Germinal center (tissue), 1 donor: ENCODE results near the gene MAPK10.

ENCODE experiments used
- DNase-seq: peaks from one replicate; pipeline ENCODE4 v3.0.0; 2012; ENCODE audit warnings: mixed read lengths, low spot score

The MAPK10 gene

DNA sequence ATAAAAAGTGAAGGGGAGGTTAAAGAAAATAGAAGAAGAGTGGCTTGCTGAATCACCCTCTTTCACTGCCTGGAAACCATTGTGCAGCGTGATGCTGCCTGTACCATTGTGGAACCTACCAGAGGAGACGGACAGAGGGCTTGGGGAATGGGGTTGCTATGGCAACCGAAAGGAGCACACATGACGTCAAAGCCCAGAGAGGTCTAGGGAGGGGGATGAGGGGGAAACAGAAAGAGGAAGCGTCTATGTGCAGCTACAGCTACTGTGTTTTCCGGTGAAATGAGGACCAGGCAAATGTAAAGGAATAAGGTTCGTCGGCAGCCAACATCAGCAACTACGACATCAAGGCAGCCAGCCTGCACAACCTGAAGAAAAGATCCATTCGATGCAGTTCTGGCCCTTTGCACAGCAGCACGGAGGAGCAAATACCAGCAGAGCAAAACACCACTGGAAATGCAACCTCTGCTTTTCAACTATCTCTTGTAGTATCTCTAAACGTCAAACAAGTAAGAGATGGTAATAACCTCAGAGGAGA lies at the start of gene MAPK10:
Gene MAPK10 (minus strand): TSS at position 110 of the 535 bp plus-strand sequence.
- DNase-seq = peak; percentile 90

DNA sequence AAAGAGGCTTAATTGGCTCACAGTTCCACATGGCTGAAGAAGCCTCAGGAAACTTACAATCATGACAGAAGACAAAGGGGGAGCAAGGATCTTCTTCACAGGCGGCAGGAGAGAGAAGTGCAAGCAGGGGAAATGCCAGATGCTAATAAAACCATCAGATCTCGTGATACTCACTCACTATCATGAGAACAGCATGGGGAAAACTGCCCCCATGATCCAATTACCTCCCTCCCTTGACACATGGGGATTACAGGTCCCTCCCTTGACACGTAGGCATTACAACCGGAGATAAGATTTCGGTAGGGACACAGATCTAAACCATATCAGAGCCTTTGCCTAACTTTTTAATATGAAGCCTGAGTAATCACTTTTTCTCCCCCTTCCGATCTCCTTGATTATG lies 43.7 kb upstream of the MAPK10 start:
- no peak for DNase-seq

DNA sequence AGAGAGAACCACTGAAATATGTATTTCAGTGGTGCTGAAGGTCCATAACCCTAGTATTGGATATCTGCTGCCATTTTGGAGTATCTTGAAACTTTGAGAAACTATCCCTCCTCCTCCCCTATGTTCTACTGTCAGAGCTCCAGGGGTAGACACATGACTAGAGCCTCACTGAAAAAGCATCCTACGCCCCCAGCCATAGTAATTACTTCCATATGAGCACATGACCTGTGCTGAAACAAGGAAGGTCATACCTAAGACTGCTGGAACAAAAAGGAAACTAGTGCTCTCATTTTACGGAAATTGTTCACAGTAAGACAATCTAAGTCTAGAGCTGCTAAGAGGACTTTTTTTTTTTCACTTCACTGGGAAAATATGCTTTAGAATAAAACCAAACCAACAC lies 42.0 kb upstream of the MAPK10 start:
- DNase-seq = no peak

DNA sequence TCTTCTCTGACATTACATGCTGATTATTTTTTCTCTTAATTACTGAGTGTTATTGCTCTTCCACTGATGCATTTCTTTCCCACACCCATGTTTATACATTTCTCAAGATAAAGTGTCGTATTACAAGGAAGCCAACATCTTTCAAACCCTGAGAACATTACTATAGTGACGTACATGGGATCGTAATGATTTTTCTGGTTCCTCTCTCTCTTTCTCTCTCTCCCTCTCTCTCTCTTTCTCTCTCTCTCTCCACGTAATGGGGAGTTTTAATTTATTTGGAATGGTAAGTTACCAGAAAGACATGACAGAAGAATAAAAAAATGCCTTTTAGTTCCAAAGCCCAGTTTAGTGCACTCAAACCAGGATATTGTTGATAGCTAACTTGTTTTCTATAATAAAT lies 40.4 kb upstream of the MAPK10 start:
- DNase-seq = no peak

- no peak for DNase-seq
Measured at GRCh38 chr4:86398187-86398586, 38.3 kb upstream of the MAPK10 start.

GRCh38 chr4:86393749-86394148 lies 33.9 kb upstream of the MAPK10 start:
- DNase-seq = no peak

GRCh38 chr4:86389664-86390063 lies 29.8 kb upstream of the MAPK10 start:
- no peak for DNase-seq

GRCh38 chr4:86388252-86388651 lies 28.4 kb upstream of the MAPK10 start:
- DNase-seq = no peak

DNA sequence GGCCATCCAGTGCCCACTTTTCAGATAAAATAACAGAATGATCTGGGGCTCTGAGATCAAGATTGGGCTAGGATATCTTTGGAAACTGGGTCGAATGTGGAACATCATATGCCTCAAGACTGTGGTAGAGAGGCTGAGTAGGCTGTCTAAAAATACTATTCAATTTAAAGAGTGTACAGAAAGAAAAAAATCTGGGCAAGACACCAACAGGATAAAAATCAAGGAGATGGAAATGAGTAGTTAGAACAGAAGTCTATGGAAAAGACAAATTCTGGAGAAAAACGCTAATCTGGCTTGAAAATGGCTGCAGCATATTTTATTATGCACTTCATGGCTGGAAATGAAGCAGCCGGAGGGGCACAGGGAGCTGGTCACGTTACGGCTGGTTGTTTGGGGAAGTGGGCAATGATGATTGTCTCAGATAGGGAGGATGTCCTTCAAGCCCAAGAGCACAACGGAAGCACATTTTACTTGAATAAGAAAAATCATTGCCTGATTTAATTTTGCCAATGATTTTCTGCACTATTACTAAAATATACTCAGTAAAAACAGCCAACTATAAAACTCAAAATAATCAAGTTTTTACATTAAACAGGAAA lies 27.1 kb upstream of the MAPK10 start:
- peak; percentile 10 for DNase-seq

GRCh38 chr4:86386201-86386600 lies 26.3 kb upstream of the MAPK10 start:
- DNase-seq = no peak

DNA sequence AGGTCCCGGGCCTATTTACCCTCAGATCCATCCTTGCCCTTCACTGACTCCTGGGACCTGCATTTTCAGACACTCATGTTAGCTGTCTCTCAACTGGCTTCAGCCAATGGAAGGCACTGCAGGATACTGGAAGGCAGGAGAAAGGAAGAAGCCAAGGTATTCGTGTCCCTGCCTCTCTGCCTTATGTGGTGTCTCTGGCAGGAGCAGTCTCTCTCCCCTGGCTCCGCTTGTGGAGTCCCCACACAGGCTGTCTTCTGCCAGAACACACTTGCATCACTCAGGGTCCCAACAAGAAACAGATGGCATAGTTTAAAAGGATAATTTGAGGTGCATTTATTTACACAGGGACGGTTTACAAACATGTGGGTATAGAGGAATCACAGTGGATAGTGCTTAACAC lies 21.6 kb upstream of the MAPK10 start:
- DNase-seq = no peak

- no peak for DNase-seq
Measured at GRCh38 chr4:86380181-86380724, 20.4 kb upstream of the MAPK10 start.

DNA sequence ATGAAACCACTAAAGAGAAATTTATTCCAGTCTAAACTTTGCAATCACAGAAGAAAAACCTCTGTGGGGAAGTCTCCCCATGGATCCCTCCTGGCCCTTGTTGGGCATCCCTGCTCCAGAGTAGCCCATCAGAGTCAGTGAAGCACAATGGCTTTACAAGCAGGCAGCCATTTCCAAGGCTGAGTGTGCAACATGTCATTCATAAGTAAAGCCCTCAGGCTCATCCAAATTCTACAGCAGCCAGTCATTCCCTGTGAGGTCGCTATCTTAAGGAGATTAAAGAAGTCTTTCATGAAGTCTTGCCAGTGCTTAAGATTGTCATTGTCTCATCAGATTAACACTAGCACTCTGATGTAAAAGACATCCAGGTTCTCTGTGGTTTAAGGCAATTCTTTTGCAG lies 17.0 kb upstream of the MAPK10 start:
- DNase-seq = no peak

- no peak for DNase-seq
Measured at GRCh38 chr4:86368433-86368832, 8.6 kb upstream of the MAPK10 start.

GRCh38 chr4:86367577-86367976 lies 7.7 kb upstream of the MAPK10 start:
- no peak for DNase-seq

DNA sequence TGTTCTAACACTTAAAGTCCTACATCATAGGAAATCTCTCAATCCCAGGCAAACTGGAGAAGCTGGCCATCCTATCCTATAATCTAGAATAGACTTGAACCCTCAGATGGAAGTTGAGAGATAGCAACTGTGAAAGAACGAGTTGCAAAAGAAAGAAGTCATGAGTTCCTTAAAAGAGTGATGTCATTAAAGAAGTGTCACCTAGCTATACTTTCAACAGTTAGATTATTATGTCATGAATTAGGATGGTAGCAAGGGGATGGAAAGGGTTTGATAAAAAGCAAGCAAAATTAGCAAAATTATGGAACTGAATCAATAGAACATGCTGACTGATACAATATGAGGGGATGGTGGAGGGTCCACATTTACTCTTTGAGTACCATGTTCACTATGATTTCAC lies 7.1 kb upstream of the MAPK10 start:
- no peak for DNase-seq

DNA sequence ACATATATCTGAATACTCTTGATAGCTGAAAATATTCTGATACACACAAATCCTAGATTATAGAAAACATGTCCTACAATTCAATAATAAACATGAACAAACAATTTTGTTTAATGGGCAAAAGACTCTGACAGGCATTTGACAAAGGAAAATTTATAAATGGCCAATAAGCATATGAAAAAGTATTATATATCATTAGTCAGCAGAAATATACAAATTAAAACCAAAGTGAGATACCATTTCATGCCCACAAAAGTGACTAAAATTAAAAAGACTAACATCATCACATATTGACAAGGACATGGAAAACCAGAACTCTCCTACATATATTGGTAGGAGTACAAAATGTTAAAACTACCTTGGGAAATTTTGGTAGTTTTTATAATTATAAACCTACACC lies 2.7 kb upstream of the MAPK10 start:
- DNase-seq = no peak

GRCh38 chr4:86358257-86358656 lies 1.6 kb downstream of the MAPK10 start:
- DNase-seq = no peak

GRCh38 chr4:86357608-86358007 lies 2.2 kb downstream of the MAPK10 start:
- no peak for DNase-seq

DNA sequence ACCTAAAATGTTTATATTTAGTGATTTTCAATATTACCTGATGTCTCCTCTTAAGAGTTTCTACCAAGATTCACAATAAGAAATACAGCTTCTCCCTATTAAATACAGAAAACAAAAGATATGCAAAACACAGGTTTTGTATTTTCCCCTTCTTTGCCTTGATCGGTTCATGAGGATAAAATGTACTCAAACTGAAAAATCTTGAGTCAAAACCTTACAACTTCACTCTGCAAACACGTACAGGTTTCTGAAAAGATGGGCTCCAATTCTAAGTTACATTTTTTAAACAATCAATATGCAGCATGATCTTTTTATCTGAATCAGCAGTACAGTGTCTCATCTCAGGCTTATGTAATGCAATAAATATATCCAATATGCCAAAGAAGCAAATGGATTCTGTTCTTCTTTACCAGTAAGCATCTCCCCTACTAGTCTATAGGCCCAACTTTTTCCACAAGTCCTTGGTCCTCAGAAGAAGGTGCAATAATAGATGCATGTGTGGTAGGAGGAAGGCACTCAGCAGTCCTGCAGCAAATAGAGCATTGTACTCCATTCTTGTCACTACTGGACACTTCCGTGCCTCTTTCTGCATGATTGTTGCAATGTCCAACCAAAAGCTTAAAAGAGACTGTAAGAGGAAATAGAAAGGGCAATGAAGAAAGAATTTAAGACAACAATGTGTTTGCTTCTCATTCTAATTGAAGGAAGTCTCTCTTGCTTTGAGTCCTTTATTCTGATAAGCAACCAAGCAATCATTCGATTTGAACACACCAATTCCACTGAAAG lies 3.2 kb downstream of the MAPK10 start:
- DNase-seq = no peak

DNA sequence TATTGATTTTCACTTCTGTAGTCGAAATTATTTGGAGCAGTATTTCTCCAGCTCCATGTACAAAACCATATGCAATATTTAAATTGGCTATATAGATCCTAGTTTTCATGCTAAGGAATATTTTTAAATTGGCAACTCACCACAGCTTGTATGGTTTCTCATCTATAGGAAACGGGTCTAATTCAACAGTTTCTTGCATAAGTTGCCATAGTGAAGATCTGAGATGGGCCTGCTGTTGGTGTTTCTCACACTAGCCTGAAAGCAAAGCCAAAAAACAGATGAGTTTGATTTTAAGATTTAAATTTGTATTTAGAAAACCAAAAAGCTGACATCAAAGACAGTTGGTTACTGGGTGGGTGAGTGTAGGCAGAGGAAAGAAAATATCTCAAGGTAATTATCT lies 5.5 kb downstream of the MAPK10 start:
- DNase-seq = no peak

DNA sequence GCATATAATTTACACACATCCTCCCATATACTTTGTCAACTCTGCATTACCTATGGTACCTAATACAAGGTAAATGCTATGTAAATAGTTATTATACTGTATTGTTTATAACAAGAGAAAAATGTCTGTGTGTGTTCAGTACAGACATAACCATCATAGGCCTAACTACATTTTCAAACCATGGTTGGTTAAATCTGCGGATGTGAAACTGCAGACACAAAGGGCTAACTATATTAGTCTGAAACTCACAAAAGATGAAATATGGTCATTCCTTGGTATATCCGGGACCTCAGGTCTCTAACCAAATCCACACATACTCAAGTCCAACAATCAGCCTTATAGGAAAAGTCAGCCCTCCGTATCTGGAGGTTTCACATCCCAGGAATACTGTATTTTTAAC lies 13.5 kb downstream of the MAPK10 start:
- no peak for DNase-seq

- no peak for DNase-seq
Measured at GRCh38 chr4:86344127-86344526, 15.7 kb downstream of the MAPK10 start.
